ENCODE results near the gene MYL6B. TPM values are rescaled to one million over a fixed set of nuclear protein-coding genes. Genes with fewer than 3 reads are reported as not detected.
A peak's percentile ranks its signal among the peaks of the same experiment; 100 is the strongest.

MYL6B gene
- total and polyA plus RNA-seq, 2 experiments from 2014 or later, result 96.9 to 164 TPM

- Histone ChIP-seq H3K4me2 (peak overlapping the region; percentile 5; the same call in 1 of the 2 replicates), H3K79me2 (replicated peaks; ENCODE audit: insufficient read depth) (no peaks in the 10 kb centered on the region), H3K27ac (ENCODE audit: low read depth) (peak overlapping the region; percentile 67; the same call in 1 of the 2 replicates), H3K9me2 (ENCODE audit: insufficient read depth) (0 out of 2 replicates have a peak, but pooled peaks cover 5% of the 10 kb centered on the region), H3K36me3 (ENCODE audit: insufficient read depth) (no peaks in the 10 kb centered on the region), H2AFZ (no peak overlapping the region), H3K4me3 (no peak overlapping the region), H3K27me3 (ENCODE audit: insufficient read depth) (no peaks in the 10 kb centered on the region), H4K20me1 (replicated peaks; ENCODE audit: insufficient read depth) (no peaks in the 10 kb centered on the region), H3K4me1 (ENCODE audit: insufficient read depth) (no peaks in the 10 kb centered on the region), H3F3A (replicated peaks; ENCODE audit: low read depth) (no peaks in the 10 kb centered on the region)
- peaks cover 14% of the 10 kb centered on the region for H3K27me3 Mint-ChIP-seq (ENCODE audit: insufficient read depth, low read depth, poor library complexity)
- DNase-seq (ENCODE audit: low spot score) (peak; percentile 72), ATAC-seq (peak; percentile 60)
- H3K4me3 Mint-ChIP-seq, result no peak overlapping the region; the same call in 2 of the 3 replicates
- TF ChIP-seq CREB1 (CRISPR knock-in tag; IDR thresholded peaks at IDR 0.05; ENCODE audit: low read depth) (no peak), CTCF (conservative IDR thresholded peaks at IDR 0.05; ENCODE audit: low read depth in 2 of 2) (no peak), ZNF462 (CRISPR knock-in tag; IDR thresholded peaks at IDR 0.05) (no peak), ETS1 (IDR thresholded peaks at IDR 0.05) (no peak), REST (IDR thresholded peaks at IDR 0.05; ENCODE audit: unreplicated experiment) (no peak)
- no peaks in the 10 kb centered on the region for H3K9me3 Mint-ChIP-seq
- H3K36me3 Mint-ChIP-seq (ENCODE audit: low read depth), result peaks cover 8% of the 10 kb centered on the region; the same call in 1 of the 3 replicates
- H3K4me1 Mint-ChIP-seq, result peaks cover 21% of the 10 kb centered on the region
- H3K27ac Mint-ChIP-seq, result 0 out of 2 replicates have a peak overlapping the region, but pooled peaks have one; percentile 18
These were observed 46.4 kb downstream of the MYL6B start for GRCh38 chr12:56198836-56199235.

Measured in GM23338 (cell line).